H7 (cell line): Measurements from ENCODE around the gene SUGT1. TPM values are rescaled to one million over a fixed set of nuclear protein-coding genes. Genes with fewer than 3 reads are reported as not detected.
"Not testable (repeated sequence)": the region's sequence is repeated elsewhere in the genome, so short reads cannot be mapped to it uniquely, and the experiment has no call there.

Experiments
- DNase-seq: peaks from one replicate; pipeline ENCODE4 v3.0.0; 2012
- H3K27me3 ChIP-seq: 2 replicates; pipeline ENCODE4 v1.6.0; 2011; ENCODE audit warnings: mild to moderate bottlenecking, low read length; ENCODE audit not compliant: control insufficient read depth, insufficient read depth
- H3K36me3 ChIP-seq: replicated peaks from 2 replicates; pipeline ENCODE4 v1.5.1; 2011; ENCODE audit warnings: low read length; ENCODE audit not compliant: control insufficient read depth, insufficient read depth
- H3K4me3 ChIP-seq: 2 replicates; pipeline ENCODE4 v1.5.1; 2011; ENCODE audit warnings: low read depth, mild to moderate bottlenecking, control low read depth, low read length, moderate library complexity; ENCODE audit not compliant: insufficient read depth
- total RNA-seq: library from RNA; depleted of rRNA; stranded (reverse); fragments of >200 nt; shearing (Covaris generic); gene quantifications from 2 replicates; pipeline ENCODE4 v1.2.3, GENCODE V29; 2014; rRNA removed

SUGT1 gene
- 39.9 and 47.7 TPM in 2 replicates for total RNA-seq

DNA sequence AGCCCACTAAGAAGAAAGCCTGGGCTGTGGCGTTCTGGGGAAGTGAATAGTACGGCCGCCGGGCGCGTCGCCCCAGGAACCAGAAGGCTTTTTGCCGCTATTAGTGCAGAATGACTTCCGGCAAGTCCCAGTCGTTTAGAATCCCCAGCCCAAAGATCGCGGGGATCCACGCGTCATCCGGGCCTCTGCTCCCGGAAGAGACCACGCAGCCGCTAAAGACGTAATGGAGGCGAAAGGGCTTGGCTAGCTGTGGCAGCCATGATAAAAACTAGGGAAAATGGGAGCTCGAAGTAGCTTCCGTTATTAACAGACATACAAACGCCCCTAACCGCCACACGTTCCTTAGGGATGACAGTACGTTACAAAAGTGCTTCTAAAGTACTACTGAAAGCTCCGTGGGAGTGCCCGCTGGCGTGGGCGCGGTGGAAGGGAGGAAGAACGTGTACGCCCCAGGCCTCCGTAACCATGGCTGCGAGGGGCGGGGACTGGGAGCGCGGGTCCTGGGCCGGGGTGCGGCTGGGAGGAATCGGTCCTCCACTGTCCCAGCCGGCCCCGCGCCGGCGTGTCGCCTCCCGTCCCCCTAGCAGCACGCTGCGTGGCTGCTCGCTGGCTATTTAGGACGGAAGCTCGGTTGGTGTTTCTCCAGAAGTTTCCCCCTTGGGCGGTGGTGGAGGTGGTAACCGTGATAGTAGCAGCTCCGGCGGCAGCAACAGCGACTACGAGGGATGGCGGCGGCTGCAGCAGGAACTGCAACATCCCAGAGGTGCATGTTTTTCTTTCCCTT lies at the start of gene SUGT1:
Gene SUGT1 (plus strand): TSS at position 641 of the 784 bp plus-strand sequence. CDS start 85 bp downstream, at position 726.
- H3K4me3 ChIP-seq: peak within 1 kb of the TSS; percentile 84
- H3K27me3 ChIP-seq: no peaks in the 10 kb centered on the region

GRCh38 chr13:52603316-52603715 lies 49.3 kb upstream of the SUGT1 start:
- not testable (repeated sequence) for H3K4me3 ChIP-seq, H3K36me3 ChIP-seq, DNase-seq, H3K27me3 ChIP-seq

More for the DNA sequence above, at the start of gene SUGT1:
- no peaks in the 10 kb centered on the region; the same call in 1 of the 2 replicates for H3K36me3 ChIP-seq
- DNase-seq: peak; percentile 93

GRCh38 chr13:52606126-52606525 lies 46.5 kb upstream of the SUGT1 start:
- not testable (repeated sequence) for H3K27me3 ChIP-seq, DNase-seq, H3K4me3 ChIP-seq, H3K36me3 ChIP-seq

GRCh38 chr13:52606795-52607194 lies 45.8 kb upstream of the SUGT1 start:
- not testable (repeated sequence) for H3K4me3 ChIP-seq, H3K36me3 ChIP-seq, DNase-seq, H3K27me3 ChIP-seq

DNA sequence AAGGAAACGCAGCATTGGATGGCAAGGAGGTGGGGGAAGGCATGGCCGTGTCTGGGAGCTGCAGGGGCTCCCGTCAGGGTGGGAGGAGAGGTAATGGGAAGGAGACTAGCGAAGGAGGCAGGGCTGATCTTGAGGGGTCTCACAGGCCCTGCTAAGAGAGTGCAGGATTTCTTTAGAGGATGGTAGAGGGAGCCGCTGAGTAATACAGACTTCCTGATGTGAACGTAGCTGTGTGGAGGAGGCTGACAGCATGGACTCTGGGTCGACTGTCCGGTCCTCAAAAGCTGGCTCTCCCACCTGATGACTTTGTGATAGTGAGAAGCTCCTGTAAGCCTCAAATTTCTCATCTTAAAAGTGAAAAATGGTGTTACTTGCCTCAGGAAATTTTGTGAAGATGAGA lies 44.5 kb upstream of the SUGT1 start:
- H3K36me3 ChIP-seq, H3K4me3 ChIP-seq, H3K27me3 ChIP-seq: not testable (repeated sequence)
- peak; percentile 13 for DNase-seq

- DNase-seq: peak; percentile 47
- not testable (repeated sequence) for H3K4me3 ChIP-seq, H3K27me3 ChIP-seq, H3K36me3 ChIP-seq
Observed at GRCh38 chr13:52609013-52609606, 43.5 kb upstream of the SUGT1 start.

- not testable (repeated sequence) for H3K4me3 ChIP-seq, H3K27me3 ChIP-seq, H3K36me3 ChIP-seq, DNase-seq
Observed at GRCh38 chr13:52610158-52610557, 42.5 kb upstream of the SUGT1 start.

DNA sequence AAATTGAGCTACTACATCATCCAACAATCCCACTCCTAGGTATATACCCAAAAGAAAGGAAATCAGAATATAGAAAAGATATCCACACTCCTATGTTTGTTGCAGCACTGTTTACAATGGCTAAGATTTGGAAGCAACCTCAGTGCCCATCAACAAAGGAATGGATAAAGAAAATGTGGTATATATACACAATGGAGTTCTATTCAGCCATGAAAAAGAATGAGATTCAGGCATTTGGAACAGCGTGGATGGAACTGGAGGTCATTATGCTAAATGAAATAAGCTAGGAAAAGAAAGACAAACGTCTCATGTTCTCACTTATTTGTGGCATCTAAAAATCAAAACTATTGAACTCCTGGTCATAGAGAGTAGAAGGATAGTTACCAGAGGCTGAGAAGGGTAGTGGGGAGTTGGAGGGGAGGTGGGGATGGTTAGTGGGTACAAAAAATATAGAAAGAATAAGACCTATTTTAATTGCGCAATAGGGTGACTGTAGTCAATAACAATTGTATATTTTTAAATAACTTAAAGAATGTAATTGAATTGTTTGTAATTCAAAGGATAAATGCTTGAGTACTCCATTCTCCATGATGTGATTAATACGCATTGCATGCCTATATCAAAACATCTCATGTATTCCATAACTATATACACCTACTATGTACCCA lies 37.4 kb upstream of the SUGT1 start:
- no peaks in the 10 kb centered on the region for H3K27me3 ChIP-seq
- no peak for DNase-seq
- no peaks in the 10 kb centered on the region for H3K36me3 ChIP-seq
- H3K4me3 ChIP-seq: no peak overlapping the region

DNA sequence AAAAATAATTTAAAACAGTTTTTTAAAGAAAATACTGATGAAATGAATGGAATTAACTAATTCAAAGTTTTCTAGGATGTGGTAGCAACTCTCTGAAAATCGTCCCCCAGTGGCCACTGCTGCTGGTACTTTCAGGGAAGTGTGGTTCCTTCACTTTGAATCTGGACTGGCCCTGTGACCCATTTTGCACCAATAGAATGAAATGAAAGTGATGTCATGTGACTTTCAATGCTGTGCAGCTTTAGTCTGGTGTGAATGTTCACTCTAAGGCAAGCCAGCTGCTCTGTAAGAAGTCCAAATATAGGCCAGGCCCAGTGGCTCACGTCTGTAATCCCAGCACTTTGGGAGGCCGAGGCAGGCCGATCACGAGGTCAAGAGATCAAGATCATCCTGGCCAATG lies 36.8 kb upstream of the SUGT1 start:
- no peaks in the 10 kb centered on the region for H3K36me3 ChIP-seq
- peak; percentile 14 for DNase-seq
- H3K27me3 ChIP-seq: no peaks in the 10 kb centered on the region
- H3K4me3 ChIP-seq: no peak overlapping the region

- DNase-seq: peak; percentile 88
- Histone ChIP-seq H3K4me3 (peak overlapping the region; percentile 85), H3K36me3 (no peaks in the 10 kb centered on the region), H3K27me3 (no peaks in the 10 kb centered on the region)
Observed at GRCh38 chr13:52617070-52618060, 35.3 kb upstream of the SUGT1 start.

GRCh38 chr13:52631083-52631690 lies 21.4 kb upstream of the SUGT1 start:
- H3K4me3 ChIP-seq: not testable (repeated sequence)

GRCh38 chr13:52638666-52639328 lies 13.8 kb upstream of the SUGT1 start:
- no peaks in the 10 kb centered on the region for H3K27me3 ChIP-seq
- no peak for DNase-seq
- H3K36me3 ChIP-seq: peaks cover 1% of the 10 kb centered on the region; the same call in 1 of the 2 replicates
- no peak overlapping the region for H3K4me3 ChIP-seq

More at GRCh38 chr13:52631083-52631690, 21.4 kb upstream of the SUGT1 start:
- DNase-seq, H3K27me3 ChIP-seq, H3K36me3 ChIP-seq: not testable (repeated sequence)

DNA sequence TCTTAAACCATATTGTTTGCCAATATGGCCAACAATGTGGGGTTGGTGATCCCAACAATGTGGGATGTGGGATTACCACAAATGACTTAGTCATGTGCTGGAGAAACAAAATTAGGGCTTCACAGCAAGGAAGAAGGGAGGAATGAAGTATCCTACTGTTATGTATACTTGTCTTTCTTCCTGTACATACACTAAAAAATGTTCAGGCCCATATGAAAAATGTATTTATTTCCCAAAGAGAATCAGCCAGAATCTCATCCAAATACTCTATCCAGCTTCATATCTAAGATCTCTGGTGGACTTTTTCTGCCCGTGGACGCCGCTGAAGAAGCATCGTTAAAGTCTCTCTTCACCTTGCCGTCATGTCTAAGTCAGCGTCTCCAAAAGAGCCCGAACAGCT lies 10.5 kb upstream of the SUGT1 start, which contains the start of gene HNRNPA1L2:
Gene HNRNPA1L2 (plus strand): TSS at position 301 of the 400 bp plus-strand sequence. CDS start 62 bp downstream, at position 363.
- Histone ChIP-seq H3K36me3 (peaks cover 1% of the 10 kb centered on the region; the same call in 1 of the 2 replicates), H3K4me3 (no peak within 1 kb of the TSS), H3K27me3 (no peaks in the 10 kb centered on the region)
- no peak for DNase-seq
